HUES48 (cell line): Measurements from ENCODE around the gene MACROD2.

Experiments
- H3K27ac ChIP-seq: one replicate; pipeline ENCODE4 v1.7.0; 2013; ENCODE audit warnings: low read depth, low read length, inconsistent platforms
- H3K27me3 ChIP-seq: 2 replicates; pipeline ENCODE4 v1.6.1; 2013; ENCODE audit warnings: mild to moderate bottlenecking, low read length; ENCODE audit not compliant: control insufficient read depth, insufficient read depth
- H3K36me3 ChIP-seq: 2 replicates; pipeline ENCODE4 v1.6.1; 2013; ENCODE audit warnings: low read length; ENCODE audit not compliant: control insufficient read depth, insufficient read depth
- H3K4me1 ChIP-seq: 2 replicates; pipeline ENCODE4 v1.6.1; 2013; ENCODE audit warnings: mild to moderate bottlenecking, low read length; ENCODE audit not compliant: control insufficient read depth, insufficient read depth
- H3K4me3 ChIP-seq: 2 replicates; pipeline ENCODE4 v1.5.1; 2013; ENCODE audit warnings: mild to moderate bottlenecking, low read depth, low read length
- H3K9ac ChIP-seq: 2 replicates; pipeline ENCODE4 v1.6.1; 2013; ENCODE audit warnings: mild to moderate bottlenecking, low read depth, low read length, moderate library complexity
- H3K9me3 ChIP-seq: 2 replicates; pipeline ENCODE4 v1.6.1; 2013; ENCODE audit warnings: low read length; ENCODE audit not compliant: control insufficient read depth, insufficient read depth

The MACROD2 gene

GRCh38 chr20:14790771-14791620, 795.7 kb downstream of the MACROD2 start:
- no peak overlapping the region for H3K4me3 ChIP-seq
- no peaks in the 10 kb centered on the region for H3K27me3 ChIP-seq
- no peak overlapping the region for H3K27ac ChIP-seq
- no peaks in the 10 kb centered on the region for H3K36me3 ChIP-seq
- H3K9ac ChIP-seq = no peak overlapping the region
- no peaks in the 10 kb centered on the region for H3K4me1 ChIP-seq
- H3K9me3 ChIP-seq = no peaks in the 10 kb centered on the region

- H3K9ac ChIP-seq = no peak overlapping the region
- no peak overlapping the region for H3K27ac ChIP-seq
- H3K36me3 ChIP-seq = no peaks in the 10 kb centered on the region
- no peak overlapping the region for H3K4me3 ChIP-seq
- H3K4me1 ChIP-seq = no peaks in the 10 kb centered on the region
- H3K9me3 ChIP-seq = no peaks in the 10 kb centered on the region
- H3K27me3 ChIP-seq = no peaks in the 10 kb centered on the region
These were observed 797.6 kb downstream of the MACROD2 start for GRCh38 chr20:14792915-14793314.

- H3K4me3 ChIP-seq = no peak overlapping the region
- H3K4me1 ChIP-seq = no peaks in the 10 kb centered on the region
- H3K27ac ChIP-seq = no peak overlapping the region
- no peak overlapping the region for H3K9ac ChIP-seq
- no peaks in the 10 kb centered on the region for H3K27me3 ChIP-seq
- no peaks in the 10 kb centered on the region for H3K36me3 ChIP-seq
- H3K9me3 ChIP-seq = no peaks in the 10 kb centered on the region
These were observed 804.4 kb downstream of the MACROD2 start for GRCh38 chr20:14799545-14800216.

GRCh38 chr20:14800707-14801425, 805.5 kb downstream of the MACROD2 start:
- H3K36me3 ChIP-seq = no peaks in the 10 kb centered on the region
- H3K27ac ChIP-seq = no peak overlapping the region
- no peak overlapping the region for H3K9ac ChIP-seq
- H3K27me3 ChIP-seq = no peaks in the 10 kb centered on the region
- no peaks in the 10 kb centered on the region for H3K9me3 ChIP-seq
- H3K4me3 ChIP-seq = no peak overlapping the region
- H3K4me1 ChIP-seq = no peaks in the 10 kb centered on the region

GRCh38 chr20:14801591-14802325, 806.4 kb downstream of the MACROD2 start:
- no peak overlapping the region for H3K9ac ChIP-seq
- no peaks in the 10 kb centered on the region for H3K36me3 ChIP-seq
- H3K27me3 ChIP-seq = no peaks in the 10 kb centered on the region
- H3K4me1 ChIP-seq = no peaks in the 10 kb centered on the region
- no peak overlapping the region for H3K4me3 ChIP-seq
- H3K27ac ChIP-seq = no peak overlapping the region
- H3K9me3 ChIP-seq = no peaks in the 10 kb centered on the region

GRCh38 chr20:14807224-14807623, 811.9 kb downstream of the MACROD2 start:
- H3K27me3 ChIP-seq = no peaks in the 10 kb centered on the region
- H3K9ac ChIP-seq = no peak overlapping the region
- no peak overlapping the region for H3K27ac ChIP-seq
- no peaks in the 10 kb centered on the region; the same call in 1 of the 2 replicates for H3K9me3 ChIP-seq
- H3K4me1 ChIP-seq = no peaks in the 10 kb centered on the region
- H3K4me3 ChIP-seq = no peak overlapping the region
- no peaks in the 10 kb centered on the region for H3K36me3 ChIP-seq

GRCh38 chr20:14815340-14815739, 820.0 kb downstream of the MACROD2 start:
- Histone ChIP-seq H3K4me1 (no peaks in the 10 kb centered on the region), H3K36me3 (no peaks in the 10 kb centered on the region), H3K9me3 (no peaks in the 10 kb centered on the region; the same call in 1 of the 2 replicates), H3K9ac (no peak overlapping the region), H3K27ac (no peak overlapping the region), H3K4me3 (no peak overlapping the region), H3K27me3 (no peaks in the 10 kb centered on the region)

GRCh38 chr20:14816471-14816870, 821.2 kb downstream of the MACROD2 start:
- Histone ChIP-seq H3K9ac (no peak overlapping the region), H3K27ac (no peak overlapping the region), H3K4me1 (no peaks in the 10 kb centered on the region), H3K4me3 (no peak overlapping the region), H3K9me3 (no peaks in the 10 kb centered on the region; the same call in 1 of the 2 replicates), H3K36me3 (no peaks in the 10 kb centered on the region), H3K27me3 (no peaks in the 10 kb centered on the region)

GRCh38 chr20:14817101-14817500, 821.8 kb downstream of the MACROD2 start:
- H3K36me3 ChIP-seq = no peaks in the 10 kb centered on the region
- no peaks in the 10 kb centered on the region for H3K4me1 ChIP-seq

GRCh38 chr20:14820771-14821170, 825.5 kb downstream of the MACROD2 start:
- Histone ChIP-seq H3K4me1 (no peaks in the 10 kb centered on the region), H3K36me3 (no peaks in the 10 kb centered on the region), H3K27me3 (no peaks in the 10 kb centered on the region), H3K9ac (no peak overlapping the region), H3K27ac (no peak overlapping the region), H3K9me3 (no peaks in the 10 kb centered on the region), H3K4me3 (no peak overlapping the region)

More at GRCh38 chr20:14817101-14817500, 821.8 kb downstream of the MACROD2 start:
- Histone ChIP-seq H3K4me3 (no peak overlapping the region), H3K9ac (no peak overlapping the region), H3K27me3 (no peaks in the 10 kb centered on the region), H3K27ac (no peak overlapping the region), H3K9me3 (no peaks in the 10 kb centered on the region; the same call in 1 of the 2 replicates)
